GM13976 (cell line): ENCODE results near the gene TSC22D4.
"Not testable (repeated sequence)": the region's sequence is repeated elsewhere in the genome, so short reads cannot be mapped to it uniquely, and the experiment has no call there.

Experiments used
- DNase-seq: peaks from one replicate; pipeline ENCODE4 v3.0.0; 2012; ENCODE audit warnings: low spot score
- CTCF ChIP-seq: IDR thresholded peaks from 2 replicates; pipeline ENCODE4 v1.5.1; 2012; ENCODE audit warnings: borderline replicate concordance, mild to moderate bottlenecking; ENCODE audit not compliant: insufficient read depth; ENCODE audit errors: extremely low read depth, missing control alignments, control extremely low read depth
- in situ Hi-C: fragments of 300-500 bp; cut with MboI; formaldehyde crosslinking; loops from one replicate; pipeline ENCODE4 v1.12.0; 2022; ENCODE audit warnings: low sequenced_read_pairs, mixed read lengths, inconsistent platforms; ENCODE audit not compliant: unreplicated experiment

TSC22D4 gene

GRCh38 chr7:100478958-100479660 lies at the start of gene TSC22D4:
TSC22D4 (minus strand) TSS chr7:100479214; CDS start chr7:100478038, 1,176 bp downstream.
- in situ Hi-C loops, result no loop called here
- peak; percentile 94 for DNase-seq
- no peak for TF ChIP-seq CTCF

- DNase-seq, in situ Hi-C loops: not testable (repeated sequence)
Observed at GRCh38 chr7:100528108-100528866, 49.3 kb upstream of the TSC22D4 start.

- in situ Hi-C loops, result not testable (repeated sequence)
Observed at GRCh38 chr7:100523192-100523591, 44.2 kb upstream of the TSC22D4 start.

GRCh38 chr7:100521909-100522593 lies 43.0 kb upstream of the TSC22D4 start:
- DNase-seq, in situ Hi-C loops: not testable (repeated sequence)

More at GRCh38 chr7:100523192-100523591, 44.2 kb upstream of the TSC22D4 start:
- not testable (repeated sequence) for DNase-seq

GRCh38 chr7:100521076-100521475 lies 42.1 kb upstream of the TSC22D4 start:
- DNase-seq, result no peak
- in situ Hi-C loops, result no loop called here
- no peak for TF ChIP-seq CTCF

- no peak for DNase-seq
- in situ Hi-C loops, result no loop called here
- no peak for TF ChIP-seq CTCF
Observed at GRCh38 chr7:100520138-100520537, 41.1 kb upstream of the TSC22D4 start.

- DNase-seq, result no peak
- in situ Hi-C loops, result no loop called here
- no peak for TF ChIP-seq CTCF
Observed at GRCh38 chr7:100519580-100519979, 40.6 kb upstream of the TSC22D4 start.

GRCh38 chr7:100517305-100517704 lies 38.3 kb upstream of the TSC22D4 start:
- no peak for DNase-seq
- TF ChIP-seq CTCF, result no peak
- in situ Hi-C loops, result no loop called here
